Left renal pelvis (tissue), 4 donors: ENCODE measurements around the gene ALKBH8. TPM values are rescaled to one million over a fixed set of nuclear protein-coding genes. Genes with fewer than 3 reads are reported as not detected.
"Not testable (repeated sequence)": the region's sequence is repeated elsewhere in the genome, so short reads cannot be mapped to it uniquely, and the experiment has no call there.

Source experiments
- DNase-seq, 4 donors: peaks; one replicate each; pipeline ENCODE4 v3.0.0-alpha.2; 2013; ENCODE audit warnings: low read depth in 4 of 4, low spot score in 3 of 4
- polyA plus RNA-seq, 4 donors: library from polyadenylated mRNA; unstranded; fragments of 120-200 nt; gene quantifications; one replicate each; pipeline ENCODE4 v1.2.1, GENCODE V29; 2013; ENCODE audit not compliant: insufficient read length in 4 of 4

Gene ALKBH8
- polyA plus RNA-seq, 4 donors, result 8.4 to 14.6 (median 11.1) TPM

- no peak for DNase-seq
These were observed 15.6 kb upstream of the ALKBH8 start for GRCh38 chr11:107581147-107581546.

DNA sequence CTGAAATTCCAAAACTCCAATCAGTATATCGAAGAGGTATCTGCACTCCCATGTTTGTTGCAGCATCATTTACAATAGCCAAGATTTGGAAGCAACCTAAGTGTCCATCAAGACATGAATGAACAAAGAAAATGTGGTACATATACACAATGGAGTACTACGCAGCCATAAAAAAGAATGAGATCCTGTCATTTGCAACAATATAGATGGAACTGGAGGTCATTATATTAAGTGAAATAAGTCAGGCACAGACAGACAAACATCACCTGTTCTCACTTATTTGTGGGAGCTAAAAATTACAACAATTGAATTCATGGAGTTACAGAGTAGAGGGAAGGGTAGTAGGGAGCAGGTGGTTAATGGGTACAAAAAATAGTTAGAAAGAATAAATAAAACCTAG, 13.6 kb upstream of the ALKBH8 start:
- DNase-seq, result not testable (repeated sequence)

GRCh38 chr11:107577346-107577711, 11.8 kb upstream of the ALKBH8 start:
- DNase-seq, result no peak

GRCh38 chr11:107576497-107577345, 11.2 kb upstream of the ALKBH8 start:
- DNase-seq, result not testable (repeated sequence)

DNA sequence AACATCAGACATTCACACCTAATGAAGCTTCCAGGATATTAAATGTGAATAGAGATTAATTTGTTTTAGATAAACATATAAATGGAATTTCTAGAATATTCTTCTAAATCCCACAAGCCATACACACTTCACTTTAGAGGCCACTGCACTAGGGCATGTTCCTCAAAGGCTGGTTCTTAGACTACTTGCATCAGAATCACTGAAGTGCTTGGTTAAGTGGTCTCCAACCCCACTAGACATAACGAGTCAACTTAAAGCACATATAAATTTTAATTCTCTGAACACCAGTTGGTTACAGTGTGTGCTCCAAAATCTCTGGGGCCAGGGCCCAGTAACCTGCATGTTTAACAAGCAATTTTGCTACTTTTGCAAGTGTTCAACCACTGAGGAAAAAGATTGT, 7.9 kb upstream of the ALKBH8 start:
- DNase-seq, result no peak

DNA sequence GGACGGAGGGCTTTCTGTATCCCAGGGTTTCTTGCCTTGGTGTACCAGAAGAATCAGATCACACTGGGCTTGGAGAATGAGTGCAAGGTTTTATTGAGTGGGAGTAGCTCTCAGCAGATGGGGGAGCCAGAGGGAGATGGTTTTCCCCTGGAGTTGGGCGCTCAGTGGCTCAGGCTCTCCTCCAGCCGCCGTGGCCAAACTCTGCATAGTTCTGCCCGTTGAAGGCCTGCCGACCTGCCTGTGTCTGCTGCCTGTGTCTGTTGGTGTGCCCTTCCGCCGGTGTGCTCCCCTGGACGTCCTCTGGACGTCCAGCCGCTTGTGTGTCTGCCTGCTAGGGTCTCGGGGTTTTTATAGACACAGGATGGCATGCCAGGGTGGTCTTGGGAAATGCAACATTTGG, 4.5 kb upstream of the ALKBH8 start:
- no peak for DNase-seq

DNA sequence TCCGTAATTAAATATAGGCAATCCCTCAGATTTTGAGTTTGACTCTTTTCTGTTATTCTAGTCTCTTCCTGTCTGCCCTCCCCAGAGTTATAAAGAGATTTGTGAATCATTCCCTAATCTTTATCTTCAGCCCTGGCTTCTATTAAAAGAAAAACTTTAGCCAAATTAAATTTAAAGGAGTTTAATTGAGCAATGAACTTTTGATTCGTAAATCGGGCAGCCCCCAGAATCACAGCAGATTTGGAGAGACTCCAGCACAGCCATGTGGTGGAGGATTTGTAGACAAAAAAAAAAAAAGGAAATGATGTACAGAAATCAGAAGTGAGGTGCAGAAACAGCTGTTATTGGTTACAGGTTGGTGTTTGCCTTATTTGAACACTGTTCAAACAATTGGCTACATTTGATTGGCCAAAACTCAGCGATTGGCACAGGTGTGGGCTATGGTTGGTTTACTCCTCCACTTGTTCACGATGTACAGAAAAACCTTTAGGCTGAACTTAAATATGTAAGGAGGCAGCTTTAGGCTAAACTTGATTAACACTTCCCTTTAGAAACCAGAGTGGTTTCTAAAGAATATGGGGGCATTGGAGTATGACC, 2.3 kb upstream of the ALKBH8 start:
- no peak for DNase-seq

DNA sequence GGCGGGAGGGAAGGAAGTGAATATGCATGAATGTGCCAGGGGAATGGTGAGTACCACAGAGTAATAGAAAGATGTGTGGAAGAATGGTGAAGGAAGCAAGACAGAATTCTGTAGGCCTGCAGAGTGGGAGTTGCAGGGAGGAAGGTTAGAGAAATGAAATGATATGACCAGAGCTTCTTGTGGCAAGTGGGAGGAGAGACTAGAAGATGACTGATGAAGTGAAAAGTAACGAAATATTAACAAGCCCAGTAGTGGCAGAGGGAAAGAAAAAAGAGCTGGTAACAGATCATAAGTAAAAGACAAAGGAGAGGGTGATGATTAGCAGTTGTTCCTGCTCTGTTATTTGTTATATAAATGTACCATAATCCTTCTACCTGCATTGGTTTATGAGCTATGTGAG, 1.0 kb upstream of the ALKBH8 start:
- no peak for DNase-seq

DNA sequence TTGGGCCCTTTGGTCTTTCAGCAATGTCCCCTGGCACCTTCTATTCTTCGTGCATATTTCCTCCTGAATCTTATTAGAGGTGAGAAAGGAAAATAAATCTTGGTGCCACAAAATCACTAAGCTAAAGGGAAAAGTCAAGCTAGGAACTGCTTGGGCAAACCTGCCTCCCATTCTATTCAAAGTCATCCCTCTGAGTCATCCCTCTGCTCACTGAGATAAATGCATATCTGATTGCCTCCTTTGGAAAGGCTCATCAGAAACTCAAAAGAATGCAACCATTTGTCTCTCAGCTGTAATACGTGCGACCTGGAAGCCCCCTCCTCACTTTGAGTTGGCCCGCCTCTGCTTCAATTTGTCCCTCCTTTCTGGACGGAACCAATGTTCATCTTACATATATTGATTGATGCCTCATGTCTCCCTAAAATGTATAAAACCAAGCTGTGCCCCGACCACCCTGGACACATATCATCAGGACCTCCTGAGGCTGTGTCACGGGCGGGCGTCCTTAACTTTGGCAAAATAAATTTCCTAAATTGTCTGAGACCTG, 493 bp upstream of the ALKBH8 start:
- DNase-seq, result not testable (repeated sequence)

DNA sequence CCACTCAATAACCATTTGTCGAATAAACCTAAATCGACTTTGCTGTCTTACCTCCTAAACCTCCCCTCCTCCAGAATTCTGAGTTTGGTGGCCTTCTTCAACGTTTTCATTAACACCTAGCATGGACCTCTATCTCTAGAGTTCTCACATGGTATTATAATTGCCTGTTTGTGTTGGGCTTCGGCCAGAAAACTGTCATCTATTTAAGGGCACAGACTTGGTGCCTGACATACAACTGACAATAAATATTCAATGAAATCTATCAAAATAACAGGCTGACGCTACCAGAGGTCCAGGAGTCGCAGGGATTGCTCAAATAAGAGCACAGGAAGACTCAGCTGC, 687 bp downstream of the ALKBH8 start:
- no peak for DNase-seq

- DNase-seq, result peak in 1 of 4 donors; percentile 12
These were observed 1.8 kb downstream of the ALKBH8 start for GRCh38 chr11:107563702-107564101.

DNA sequence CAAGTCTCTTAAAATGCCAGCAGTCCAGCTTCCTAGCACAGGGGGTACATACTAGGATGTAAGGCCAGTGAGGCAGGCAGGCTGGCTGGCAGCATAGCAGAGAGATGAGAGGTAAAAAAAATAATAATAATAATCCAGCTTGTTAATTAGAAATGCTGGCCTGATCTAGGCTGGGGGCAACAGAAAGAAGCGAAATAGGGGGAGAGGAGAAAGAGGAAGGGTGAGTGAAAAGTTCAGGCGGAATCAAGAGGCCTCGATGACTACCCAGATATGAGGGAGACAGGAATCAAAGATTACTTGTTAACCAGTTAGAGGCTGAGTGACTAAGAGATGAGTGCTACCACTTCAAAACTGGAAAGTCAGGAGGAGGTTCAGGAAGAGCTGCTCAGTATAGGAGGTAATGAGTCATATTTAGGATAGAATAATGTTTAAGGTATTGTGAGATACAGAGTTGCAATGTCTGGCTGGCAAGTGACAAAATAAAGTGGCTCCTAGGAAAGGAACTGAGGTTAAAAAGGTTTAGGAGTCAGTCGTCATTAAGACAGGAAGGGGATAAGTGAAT, 2.8 kb downstream of the ALKBH8 start:
- DNase-seq, result no peak

GRCh38 chr11:107561688-107562087, 3.8 kb downstream of the ALKBH8 start:
- no peak for DNase-seq

DNA sequence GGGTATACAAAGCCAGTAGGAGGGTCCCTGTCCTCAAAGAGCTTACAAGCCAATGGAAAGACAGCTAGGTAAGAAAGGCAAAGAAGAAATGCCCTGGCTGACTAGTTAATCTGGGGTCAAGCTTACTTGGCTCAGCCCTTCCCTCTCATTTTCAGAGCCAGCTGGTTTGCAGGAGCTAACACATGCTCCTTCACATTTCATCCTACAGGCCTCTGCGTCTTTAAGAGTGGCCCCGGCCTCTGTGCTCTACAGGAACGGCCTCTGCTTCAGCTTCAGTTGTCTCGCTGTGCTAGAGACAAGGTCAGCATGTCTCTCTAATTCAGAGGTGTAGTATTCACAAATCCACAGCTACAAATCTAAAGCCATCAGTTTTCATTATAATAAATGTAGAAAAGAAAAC, 15.2 kb downstream of the ALKBH8 start:
- no peak for DNase-seq

- DNase-seq, result no peak
These were observed 15.6 kb downstream of the ALKBH8 start for GRCh38 chr11:107549954-107550285.

DNA sequence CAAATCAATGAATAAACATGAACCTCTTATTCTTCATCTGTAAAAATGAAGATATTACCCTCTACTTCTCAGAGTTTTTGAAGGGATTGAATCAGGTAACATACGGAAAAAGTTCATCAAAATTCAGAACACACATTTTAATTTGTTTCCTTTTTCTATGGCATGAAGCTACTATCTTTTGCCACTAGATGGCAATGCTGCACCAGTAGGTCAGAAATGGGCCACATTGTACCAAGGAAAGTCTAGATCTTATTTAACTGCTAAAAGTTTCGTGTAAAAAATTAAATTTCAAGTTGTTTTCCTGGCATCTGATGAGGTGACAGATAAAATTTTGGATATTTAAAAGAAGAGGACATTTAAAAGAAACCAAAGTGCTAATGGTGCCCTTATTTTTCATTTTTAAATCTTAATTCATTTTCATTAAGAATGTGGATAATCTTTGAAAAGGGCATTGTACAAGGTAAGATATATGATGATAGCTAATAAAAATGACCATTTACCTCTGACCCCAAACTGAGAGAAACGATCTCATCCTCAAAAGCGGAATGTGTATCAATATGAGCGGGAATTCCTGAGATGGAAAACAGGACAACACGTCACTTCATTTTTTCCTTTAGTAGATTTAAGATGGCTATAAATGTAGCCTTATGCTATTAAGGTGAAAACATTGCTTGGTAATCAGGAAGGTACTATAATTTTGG, 16.1 kb downstream of the ALKBH8 start:
- peak in 1 of 4 donors; percentile 6 for DNase-seq

DNA sequence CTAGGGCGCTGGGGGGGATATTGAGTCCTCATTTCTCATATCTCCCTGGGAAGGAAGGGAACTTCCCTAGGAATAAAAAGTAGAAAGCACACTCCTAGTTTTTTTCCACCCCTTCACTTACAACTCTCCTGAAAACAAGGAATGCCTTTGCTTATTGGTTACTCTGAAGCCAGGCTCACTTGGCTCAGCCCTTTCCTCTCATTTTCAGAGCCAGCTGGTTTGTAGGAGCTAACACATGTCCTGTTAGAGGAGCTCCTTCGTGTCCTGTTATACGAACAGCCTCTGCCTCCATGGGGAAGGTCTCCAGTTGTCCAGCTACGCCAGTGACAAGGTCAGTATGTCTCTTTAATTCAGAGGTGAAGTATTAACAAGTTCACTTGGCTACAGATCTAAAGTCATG, 17.6 kb downstream of the ALKBH8 start:
- no peak for DNase-seq

DNA sequence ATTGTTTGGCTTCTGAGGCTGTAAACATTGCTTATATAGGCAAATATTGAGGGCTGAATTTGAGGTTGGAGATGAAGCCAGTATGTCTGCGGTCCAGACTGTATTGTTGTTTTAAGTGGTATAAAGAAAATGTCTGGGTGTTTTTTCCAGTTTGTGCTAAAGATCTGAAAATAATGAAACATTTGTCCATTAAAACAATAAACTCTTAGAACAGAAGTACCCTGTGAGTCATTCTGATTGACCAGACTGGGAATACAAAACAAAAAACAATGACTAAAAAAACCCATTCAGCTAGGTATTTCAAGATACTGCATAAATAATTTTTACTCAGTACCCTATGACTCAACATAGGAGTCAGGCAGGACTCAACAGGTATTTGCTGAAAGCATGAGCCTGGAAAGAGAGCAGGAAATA, 20.4 kb downstream of the ALKBH8 start:
- DNase-seq, result no peak

GRCh38 chr11:107538821-107539220, 26.7 kb downstream of the ALKBH8 start:
- no peak for DNase-seq

DNA sequence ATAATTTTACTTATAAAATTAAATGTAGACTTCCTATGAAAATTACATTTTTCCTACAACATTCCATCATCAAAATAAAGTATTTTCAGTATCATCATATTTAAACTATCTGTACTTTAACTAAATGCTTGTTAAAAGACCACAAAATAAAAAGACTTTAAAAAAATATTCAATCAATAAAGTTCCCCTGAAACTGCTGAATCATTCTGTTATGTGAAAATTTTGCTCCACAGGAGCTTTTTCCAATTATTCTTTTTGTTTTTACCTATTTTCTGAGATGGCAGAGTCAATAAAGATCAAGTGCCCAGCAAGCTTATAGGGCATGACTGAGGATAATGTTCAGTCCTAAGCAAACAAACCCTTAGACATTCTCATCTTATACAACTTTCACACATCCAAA, 27.3 kb downstream of the ALKBH8 start:
- no peak for DNase-seq

DNA sequence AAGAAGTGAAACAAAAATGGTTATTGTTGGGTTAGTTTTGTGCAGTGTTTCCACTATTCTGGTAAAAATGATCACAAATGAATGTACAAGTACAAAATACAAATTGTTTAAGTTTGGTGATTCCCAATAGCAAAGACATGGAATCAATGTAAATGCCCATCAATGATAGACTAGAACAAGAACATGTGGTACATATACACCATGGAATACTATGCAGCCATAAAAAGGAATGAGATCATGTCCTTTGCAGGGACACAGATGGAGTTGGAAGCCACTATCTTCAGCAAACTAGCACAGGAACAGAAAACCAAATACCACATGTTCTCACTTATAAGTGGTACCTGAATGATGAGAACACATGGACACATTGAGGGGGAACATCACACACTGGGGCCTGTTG, 28.4 kb downstream of the ALKBH8 start:
- DNase-seq, result not testable (repeated sequence)
